NCI-H82 (cell line): ENCODE measurements around the gene DLX4.

ENCODE experiments used
- DNase-seq: peaks from one replicate; lab custom pipeline; 2025; lab: John Stamatoyannopoulos, UW

The DLX4 gene

GRCh38 chr17:49969134-49969759 lies at the start of gene DLX4:
Gene DLX4 (plus strand): TSS chr17:49969190. CDS start chr17:49969469, 279 bp downstream.
- no peak for DNase-seq

GRCh38 chr17:49920030-49920769 lies 48.8 kb upstream of the DLX4 start:
- no peak for DNase-seq

GRCh38 chr17:49922095-49922494 lies 46.9 kb upstream of the DLX4 start:
- DNase-seq = no peak

GRCh38 chr17:49924116-49924515 lies 44.9 kb upstream of the DLX4 start:
- no peak for DNase-seq

- no peak for DNase-seq
These were observed 44.4 kb upstream of the DLX4 start for GRCh38 chr17:49924589-49924988.

- DNase-seq = no peak
These were observed 43.1 kb upstream of the DLX4 start for GRCh38 chr17:49925921-49926320.

- no peak for DNase-seq
These were observed 42.1 kb upstream of the DLX4 start for GRCh38 chr17:49926886-49927285.

- DNase-seq = peak; percentile 65
These were observed 40.7 kb upstream of the DLX4 start for GRCh38 chr17:49928126-49928800.

GRCh38 chr17:49928837-49929475 lies 40.0 kb upstream of the DLX4 start:
- DNase-seq = peak; percentile 68

- DNase-seq = no peak
These were observed 38.1 kb upstream of the DLX4 start for GRCh38 chr17:49930880-49931279.

- DNase-seq = peak; percentile 88
These were observed 37.4 kb upstream of the DLX4 start for GRCh38 chr17:49931416-49932137.

- peak; percentile 96 for DNase-seq
These were observed 36.8 kb upstream of the DLX4 start for GRCh38 chr17:49932138-49932723.

GRCh38 chr17:49932901-49933300 lies 36.1 kb upstream of the DLX4 start:
- DNase-seq = peak; percentile 35

- peak; percentile 95 for DNase-seq
These were observed 33.3 kb upstream of the DLX4 start for GRCh38 chr17:49935526-49936210.

- DNase-seq = no peak
These were observed 32.6 kb upstream of the DLX4 start for GRCh38 chr17:49936386-49936785.

GRCh38 chr17:49939318-49939717 lies 29.7 kb upstream of the DLX4 start:
- DNase-seq = no peak

GRCh38 chr17:49941427-49941826 lies 27.6 kb upstream of the DLX4 start:
- no peak for DNase-seq

- no peak for DNase-seq
These were observed 26.0 kb upstream of the DLX4 start for GRCh38 chr17:49942947-49943346.

- DNase-seq = no peak
These were observed 24.6 kb upstream of the DLX4 start for GRCh38 chr17:49944273-49944870.

GRCh38 chr17:49946208-49946607 lies 22.8 kb upstream of the DLX4 start:
- no peak for DNase-seq
